Hematopoietic multipotent progenitor cell treated with erythropoietin and hydrocortisone succinate and interleukin-3 and kit ligand, for 15 days (in vitro differentiated cells): Measurements from ENCODE around the gene DPYSL4.

ENCODE experiments used
- DNase-seq: peaks from one replicate; pipeline ENCODE4 v3.0.0-alpha.2; 2015; ENCODE audit warnings: low spot score

Gene DPYSL4

GRCh38 chr10:132228616-132229015 lies 41.9 kb downstream of the DPYSL4 start:
- no peak for DNase-seq

- DNase-seq, result no peak
These were observed 42.3 kb downstream of the DPYSL4 start for GRCh38 chr10:132229096-132229495.

- DNase-seq, result no peak
These were observed 43.2 kb downstream of the DPYSL4 start for GRCh38 chr10:132229834-132230556.

- DNase-seq, result no peak
These were observed 43.9 kb downstream of the DPYSL4 start for GRCh38 chr10:132230557-132231210.

- DNase-seq, result no peak
These were observed 44.9 kb downstream of the DPYSL4 start for GRCh38 chr10:132231656-132232022.

- DNase-seq, result no peak
These were observed 45.5 kb downstream of the DPYSL4 start for GRCh38 chr10:132232023-132232951.

- DNase-seq, result no peak
These were observed 46.2 kb downstream of the DPYSL4 start for GRCh38 chr10:132232981-132233380.

- DNase-seq, result no peak
These were observed 46.8 kb downstream of the DPYSL4 start for GRCh38 chr10:132233501-132234085.

- DNase-seq, result no peak
These were observed 48.1 kb downstream of the DPYSL4 start for GRCh38 chr10:132234860-132235259.

GRCh38 chr10:132236161-132236560 lies 49.4 kb downstream of the DPYSL4 start:
- DNase-seq, result no peak

- DNase-seq, result no peak
These were observed 50.1 kb downstream of the DPYSL4 start for GRCh38 chr10:132236881-132237280.

GRCh38 chr10:132237396-132237795 lies 50.6 kb downstream of the DPYSL4 start:
- no peak for DNase-seq

GRCh38 chr10:132237871-132238270 lies 51.1 kb downstream of the DPYSL4 start:
- no peak for DNase-seq

GRCh38 chr10:132238371-132239125 lies 51.8 kb downstream of the DPYSL4 start:
- DNase-seq, result no peak

- DNase-seq, result no peak
These were observed 52.6 kb downstream of the DPYSL4 start for GRCh38 chr10:132239126-132240031.

- DNase-seq, result no peak
These were observed 53.4 kb downstream of the DPYSL4 start for GRCh38 chr10:132240156-132240555.

GRCh38 chr10:132240581-132240980 lies 53.8 kb downstream of the DPYSL4 start:
- no peak for DNase-seq

- no peak for DNase-seq
These were observed 54.3 kb downstream of the DPYSL4 start for GRCh38 chr10:132241086-132241485.

GRCh38 chr10:132241496-132241895 lies 54.7 kb downstream of the DPYSL4 start:
- DNase-seq, result no peak

- DNase-seq, result no peak
These were observed 55.5 kb downstream of the DPYSL4 start for GRCh38 chr10:132242103-132242840.
